Limb (tissue), 2 donors: ENCODE measurements around the gene H3-3A.
A peak's percentile ranks its signal among the peaks of the same experiment; 100 is the strongest.
"Not testable (repeated sequence)": the region's sequence is repeated elsewhere in the genome, so short reads cannot be mapped to it uniquely, and the experiment has no call there.

Source experiments
- DNase-seq, 2 donors: peaks; one replicate each; pipeline ENCODE4 v3.0.0-alpha.2; 2016; ENCODE audit errors: extremely low spot score in 2 of 2

H3-3A gene

GRCh38 chr1:226085675-226086285 lies 23.3 kb downstream of the H3-3A start:
- DNase-seq, result no peak

GRCh38 chr1:226086776-226087175 lies 24.3 kb downstream of the H3-3A start:
- no peak for DNase-seq

- peak in 1 of 2 donors; percentile 3 for DNase-seq
Observed at GRCh38 chr1:226091461-226091860, 28.9 kb downstream of the H3-3A start.

GRCh38 chr1:226092048-226092820 lies 29.7 kb downstream of the H3-3A start:
- DNase-seq, result not testable (repeated sequence)

DNA sequence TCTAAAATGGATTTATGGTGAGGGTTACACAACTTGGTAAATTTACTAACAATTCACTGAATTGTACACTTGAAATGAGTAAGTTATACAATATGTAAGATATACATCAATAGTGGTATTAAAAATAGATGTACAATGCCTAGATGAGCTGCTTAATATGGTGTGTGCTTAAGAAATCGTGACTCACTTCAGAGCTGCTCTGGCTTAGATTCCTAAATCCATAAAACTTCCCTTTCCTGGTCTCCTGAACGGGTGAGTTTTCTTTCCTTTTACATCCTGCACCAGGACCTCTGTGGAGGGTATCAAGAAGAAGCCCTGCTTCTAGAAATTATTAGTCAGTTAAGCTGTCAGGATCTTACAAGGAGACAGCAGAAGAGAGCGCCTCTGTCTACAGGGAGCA lies 30.4 kb downstream of the H3-3A start:
- no peak for DNase-seq

DNA sequence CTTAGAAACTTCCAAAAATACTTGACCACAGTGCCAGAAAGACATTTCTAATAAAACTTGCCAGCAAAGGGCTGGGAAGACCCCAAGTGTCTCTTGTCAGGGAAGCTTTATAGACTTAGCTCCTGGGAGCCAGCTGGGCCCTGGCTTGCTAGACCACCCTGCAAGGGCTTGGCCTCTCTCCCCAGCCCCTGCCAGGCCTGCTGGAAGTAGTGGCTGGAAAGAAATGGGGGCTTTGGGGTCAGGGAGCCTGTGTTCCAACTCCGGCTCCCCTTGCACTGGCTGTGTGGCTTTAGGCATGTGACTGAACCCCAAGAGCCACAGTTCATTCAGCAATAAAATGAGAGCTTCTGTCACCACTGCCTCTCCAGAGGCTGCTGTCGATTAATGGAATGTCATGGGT lies 31.1 kb downstream of the H3-3A start:
- peak in 1 of 2 donors; percentile 9 for DNase-seq

- DNase-seq, result peak in 1 of 2 donors; percentile 8
Observed at GRCh38 chr1:226094451-226094850, 31.9 kb downstream of the H3-3A start.

- peak in 1 of 2 donors; percentile 5 for DNase-seq
Observed at GRCh38 chr1:226095286-226095685, 32.8 kb downstream of the H3-3A start.

DNA sequence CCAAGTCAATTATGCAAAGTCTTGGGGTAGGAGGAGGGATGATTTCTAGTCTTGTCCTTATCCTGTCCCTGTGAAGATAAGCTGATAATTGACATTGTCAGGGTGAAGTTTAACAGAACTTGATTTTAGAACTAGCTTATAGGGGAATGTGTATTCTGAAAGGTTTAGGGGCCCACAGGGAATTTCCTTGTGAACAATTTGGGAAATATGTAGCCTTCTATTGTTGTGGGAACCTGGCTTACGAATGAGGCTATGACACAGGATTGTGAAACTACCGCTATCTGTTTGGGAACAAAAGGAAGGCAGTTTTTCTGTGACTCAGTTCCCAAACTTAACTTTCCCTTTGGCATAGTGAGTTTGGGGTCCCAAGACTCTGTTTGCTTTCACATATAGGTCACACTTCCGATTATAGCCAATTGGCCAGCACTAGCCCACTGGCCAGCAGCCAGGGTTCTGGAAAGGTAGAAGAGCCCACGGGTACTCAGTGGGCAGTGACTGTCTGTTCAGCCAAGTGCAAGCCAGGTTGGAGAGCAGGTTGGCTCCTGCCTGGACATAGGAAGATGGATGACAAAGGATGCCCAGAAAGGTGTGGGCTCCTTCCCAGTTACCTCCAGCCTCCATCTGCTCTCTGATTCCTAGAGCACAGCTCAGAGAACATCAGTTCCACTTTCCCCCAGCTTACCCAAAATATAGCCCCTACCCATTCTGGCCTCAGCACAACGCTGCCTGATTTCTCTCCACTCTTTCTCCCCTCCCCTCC lies 35.5 kb downstream of the H3-3A start:
- DNase-seq, result no peak

- no peak for DNase-seq
Observed at GRCh38 chr1:226098870-226099835, 36.6 kb downstream of the H3-3A start.

DNA sequence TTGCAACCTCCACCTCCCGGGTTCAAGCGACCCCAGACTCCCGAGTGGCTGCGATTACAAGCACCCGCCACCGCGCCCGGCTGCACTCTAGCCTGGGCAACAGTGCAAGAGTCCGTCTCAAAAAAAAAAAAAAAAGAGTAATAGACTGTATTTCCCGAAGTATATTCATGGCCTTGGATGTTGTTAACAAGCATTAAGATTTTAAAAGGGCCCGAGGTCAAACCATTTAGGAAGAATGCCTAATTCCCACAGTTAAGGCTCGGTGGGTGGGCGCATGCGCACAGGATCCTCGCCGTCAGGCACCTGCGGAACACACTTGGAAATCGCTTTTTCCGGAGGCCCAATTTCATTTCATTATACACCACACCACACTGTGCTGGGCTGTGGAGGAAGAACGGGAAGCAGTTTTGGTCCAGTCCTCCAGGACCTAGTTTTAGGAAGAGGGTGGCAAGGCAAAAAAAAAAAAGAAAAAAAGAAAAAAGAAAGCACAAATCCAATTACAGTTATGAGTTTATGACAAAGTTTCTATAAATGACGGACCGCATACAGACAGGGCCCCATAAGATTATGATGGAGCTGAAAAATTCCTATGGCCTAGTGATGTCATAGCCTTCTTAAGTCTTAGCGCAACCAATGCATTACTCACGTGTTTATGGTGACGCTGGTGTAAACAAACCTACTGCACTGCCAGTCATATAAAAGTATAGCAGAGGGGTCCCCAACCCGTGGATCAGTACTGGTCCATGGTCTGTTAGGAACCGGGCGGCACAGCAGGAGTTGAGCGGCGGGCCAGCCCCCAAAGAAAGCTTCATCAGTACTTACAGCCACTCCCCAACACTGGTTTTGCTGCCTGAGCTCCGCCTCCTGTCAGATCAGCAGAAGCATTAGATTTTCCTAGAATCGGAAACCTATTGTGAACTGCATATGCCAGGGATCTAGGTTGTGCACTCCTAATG lies 38.2 kb downstream of the H3-3A start:
- DNase-seq, result no peak

- no peak for DNase-seq
Observed at GRCh38 chr1:226104671-226105121, 42.2 kb downstream of the H3-3A start.

DNA sequence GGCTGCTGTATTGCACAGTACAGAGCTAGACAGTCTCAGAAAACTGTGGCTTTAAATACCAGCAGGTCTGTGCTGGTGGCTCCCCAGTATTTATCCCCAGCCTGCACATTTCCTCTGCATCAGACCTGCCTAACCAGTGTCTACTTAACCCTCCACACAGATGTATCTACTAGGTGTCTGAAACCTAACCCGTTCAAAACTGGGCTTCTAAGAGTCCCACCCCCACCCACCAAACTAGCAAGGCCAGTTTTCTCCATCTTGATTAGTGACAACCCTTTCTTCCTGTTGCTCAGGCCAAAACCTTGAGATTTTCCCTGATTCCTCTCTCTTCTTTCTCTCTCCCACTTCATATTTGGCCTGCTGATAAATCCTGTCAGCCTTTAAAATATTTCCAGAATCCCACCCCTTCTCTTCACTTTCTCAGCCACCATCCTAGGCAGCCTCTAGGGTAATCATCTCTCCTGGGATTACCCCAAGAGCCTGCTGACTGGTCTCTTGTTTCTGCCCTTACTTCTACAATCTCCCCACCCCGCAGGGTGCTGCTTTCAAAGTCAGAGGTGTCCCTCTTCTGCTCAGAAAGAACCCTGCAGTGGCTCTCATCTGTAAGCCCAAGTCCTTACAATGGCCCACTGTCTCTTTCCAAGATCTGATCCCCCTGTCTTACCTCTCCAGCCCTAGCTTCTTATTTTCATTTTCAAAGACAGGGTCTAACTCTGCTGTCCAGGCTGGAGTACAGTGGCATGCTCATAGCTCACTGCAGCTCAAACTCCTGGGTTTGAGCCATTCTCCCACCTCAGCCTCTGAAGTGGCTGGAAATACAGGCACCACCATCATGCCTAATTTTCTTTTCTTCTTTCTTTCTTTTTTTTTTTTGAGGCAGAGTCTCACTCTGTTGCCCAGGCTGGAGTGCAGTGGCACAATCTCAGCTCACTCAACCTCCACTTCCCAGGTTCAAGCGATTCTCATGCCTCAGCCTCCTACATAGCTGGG lies 45.2 kb downstream of the H3-3A start:
- DNase-seq, result no peak

DNA sequence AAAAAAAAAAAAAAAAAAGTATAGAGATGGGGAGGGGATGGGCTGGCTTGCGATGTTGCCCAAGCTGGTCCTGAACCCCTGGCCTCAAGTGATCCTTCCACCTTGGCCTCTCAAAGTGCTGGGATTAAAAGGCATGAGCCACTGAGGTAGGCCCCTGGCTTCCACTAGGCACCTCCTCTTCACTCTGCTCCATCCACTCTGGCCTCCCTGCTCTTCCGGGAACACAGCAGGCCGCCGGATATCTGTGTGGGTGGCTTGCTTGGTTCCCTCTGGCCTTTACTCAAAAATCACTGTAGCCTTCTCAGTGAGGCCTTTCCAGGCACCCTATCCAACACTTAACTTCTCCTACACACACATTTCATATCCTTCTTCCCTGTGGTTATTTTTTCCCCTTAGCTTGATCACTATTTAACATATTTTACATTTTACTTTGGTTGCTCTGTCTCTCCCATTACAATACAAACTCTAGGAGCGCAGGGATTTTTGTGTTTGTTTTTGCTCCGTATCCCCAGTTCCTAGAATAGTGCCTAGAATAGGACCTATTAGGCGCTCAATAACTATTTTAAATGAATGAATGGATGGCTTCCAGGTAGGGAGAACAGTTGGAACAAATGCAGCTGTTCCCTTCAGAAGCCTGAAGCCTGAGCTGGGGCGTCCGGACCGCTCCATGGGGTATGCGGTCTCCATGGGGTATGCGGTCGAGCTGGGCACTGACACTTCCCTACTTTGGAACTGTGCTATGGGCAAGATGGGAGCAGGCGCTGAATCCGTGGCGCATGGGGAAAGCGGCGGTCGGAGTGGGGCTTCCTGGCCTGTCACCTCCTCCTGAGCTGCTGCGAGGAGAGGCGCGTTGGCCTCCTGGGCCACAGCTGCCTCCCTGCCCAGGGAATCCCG lies 46.7 kb downstream of the H3-3A start:
- DNase-seq, result no peak

DNA sequence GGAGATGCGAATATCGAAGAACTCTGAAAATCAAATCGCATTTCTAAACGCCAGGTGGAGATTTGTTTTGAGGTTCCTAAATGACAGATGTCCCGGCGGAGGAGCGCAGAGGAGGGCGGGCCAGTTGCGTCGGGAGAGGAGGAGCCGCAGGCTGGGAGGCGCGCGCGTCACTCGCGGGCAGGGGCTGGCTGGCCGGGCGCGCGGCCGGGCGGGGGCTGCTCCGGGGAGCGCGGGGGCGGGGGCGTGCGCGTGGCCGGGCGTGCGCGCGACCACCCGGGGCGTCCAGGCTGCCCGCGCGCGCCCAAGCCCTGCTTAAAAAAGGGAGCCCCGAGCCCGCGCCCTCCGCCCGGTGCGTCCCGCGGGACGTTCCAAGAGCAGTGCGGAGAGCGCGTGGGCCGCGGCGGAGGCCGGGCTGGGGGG lies 47.3 kb downstream of the H3-3A start:
- DNase-seq, result peak; percentile 89 to 93

- peak in 1 of 2 donors; percentile 81 for DNase-seq
Observed at GRCh38 chr1:226110249-226111097, 48.0 kb downstream of the H3-3A start.
